Gastrocnemius medialis (tissue), 4 donors: ENCODE data around the gene MLIP.

Experiments
- CTCF ChIP-seq, 5 experiments: fragments of 450-650 bp in 3 of 5; fragments of 200-600 bp in 2 of 5; sonication (generic) in 2 of 5; IDR thresholded peaks in 4 of 5; conservative IDR thresholded peaks in 1 of 5; 1 replicate in 4 of 5; 2 replicates in 1 of 5; pipeline ENCODE4 v1.5.1; 2016 to 2019; ENCODE audit warnings: antibody characterized with exemption in 5 of 5, mild to moderate bottlenecking in 3 of 5, moderate library complexity in 3 of 5
- POLR2A ChIP-seq, 2 donors: fragments of 450-650 bp; IDR thresholded peaks; one replicate each; pipeline ENCODE4 v1.6.1; 2017; ENCODE audit warnings: antibody characterized with exemption in 2 of 2, mild to moderate bottlenecking in 2 of 2, moderate library complexity in 2 of 2

GRCh38 chr6:54109586-54109985 is 1.7 kb upstream of the MLIP start:
- TF ChIP-seq CTCF (IDR thresholded peaks at IDR 0.05 in 4 of 5, conservative IDR thresholded peaks at IDR 0.05 in 1 of 5) (no peak), POLR2A (IDR thresholded peaks at IDR 0.05) (no peak)
